B cell (primary cell): ENCODE results near the gene GUCY1A1. TPM values are rescaled to one million over a fixed set of nuclear protein-coding genes. Genes with fewer than 3 reads are reported as not detected.
A peak's percentile ranks its signal among the peaks of the same experiment; 100 is the strongest.

Experiments used
- ATAC-seq: fragments of 200-7000 bp; cut with Tn5 transposase; one replicate; pipeline ENCODE4 v1.10.0; 2021; ENCODE audit warnings: low read depth, mild to moderate bottlenecking, moderate number of reproducible peaks, moderate library complexity
- CTCF ChIA-PET: fragments of 350-600 bp; sonication (Branson Sonifier 250); formaldehyde crosslinking; loops from one replicate; lab custom pipeline; 2021; ENCODE audit warnings: antibody characterized with exemption, inconsistent platforms; lab: Charles Lee
- POLR2A ChIA-PET: fragments of 350-600 bp; sonication (Branson Sonifier 250); formaldehyde crosslinking; loops from one replicate; lab custom pipeline; 2021; ENCODE audit warnings: antibody characterized with exemption; lab: Charles Lee
- DNase-seq: peaks from one replicate; pipeline ENCODE4 v3.0.0; 2013
- H2AFZ ChIP-seq: 2 replicates; pipeline ENCODE4 v1.6.1; 2012; ENCODE audit warnings: mild to moderate bottlenecking, low read depth, low read length; ENCODE audit not compliant: insufficient read depth, poor library complexity, severe bottlenecking
- H3K27ac ChIP-seq, 2 donors: 1 replicate in 1 of 2; 2 replicates in 1 of 2; pipeline ENCODE4 v1.5.1; 2012 to 2013; ENCODE audit warnings: low read length in 2 of 2, mild to moderate bottlenecking in 2 of 2, moderate library complexity in 1 of 2
- H3K27me3 ChIP-seq, 4 experiments: fragments of 200-600 bp in 1 of 4; sonication (generic) in 1 of 4; replicated peaks in 1 of 4; 1 replicate in 2 of 4; 2 replicates in 2 of 4; pipeline versions ENCODE4 v1.6.1 to v1.7.0; 2013 to 2016; ENCODE audit warnings: low read length in 3 of 4, mild to moderate bottlenecking in 2 of 4, mixed read lengths in 1 of 4, moderate library complexity in 1 of 4; ENCODE audit not compliant: insufficient read depth in 4 of 4, control insufficient read depth in 3 of 4; ENCODE audit errors: control extremely low read depth in 1 of 4
- H3K36me3 ChIP-seq, 2 experiments: replicated peaks in 1 of 2; 1 replicate in 1 of 2; 2 replicates in 1 of 2; pipeline versions ENCODE4 v1.6.1 to v1.7.1; 2013; ENCODE audit warnings: low read length in 1 of 2; ENCODE audit not compliant: insufficient read depth in 2 of 2, control insufficient read depth in 1 of 2; ENCODE audit errors: control extremely low read depth in 1 of 2, extremely low read depth in 1 of 2
- H3K4me1 ChIP-seq, 2 donors: fragments of 200-600 bp in 1 of 2; sonication (generic) in 1 of 2; 1 replicate in 1 of 2; 2 replicates in 1 of 2; pipeline versions ENCODE4 v1.5.1 to v1.6.1; 2013 to 2017; ENCODE audit warnings: low read length in 2 of 2; ENCODE audit not compliant: control insufficient read depth in 2 of 2, insufficient read depth in 2 of 2
- H3K4me2 ChIP-seq: replicated peaks from 2 replicates; pipeline ENCODE3; 2012; ENCODE audit warnings: mild to moderate bottlenecking, low read depth, low read length; ENCODE audit not compliant: poor library complexity, severe bottlenecking
- H3K4me3 ChIP-seq, 5 experiments: fragments of 200-600 bp in 1 of 5; sonication (generic) in 1 of 5; 1 replicate in 3 of 5; 2 replicates in 2 of 5; pipeline versions ENCODE4 v1.5.1 to v1.7.0; 2011 to 2016; ENCODE audit warnings: low read length in 4 of 5, mild to moderate bottlenecking in 4 of 5, low read depth in 2 of 5, control low read depth in 1 of 5, moderate library complexity in 1 of 5; ENCODE audit not compliant: insufficient read depth in 1 of 5; ENCODE audit errors: control extremely low read depth in 1 of 5, extremely low read depth in 1 of 5
- H3K79me2 ChIP-seq: fragments of 200-600 bp; sonication (generic); one replicate; pipeline ENCODE4 v1.6.0; 2016; ENCODE audit warnings: low read length; ENCODE audit not compliant: control insufficient read depth, insufficient read depth
- H3K9ac ChIP-seq: fragments of 200-600 bp; sonication (generic); 2 replicates; pipeline ENCODE4 v1.6.1; 2017; ENCODE audit warnings: mild to moderate bottlenecking, low read length, moderate library complexity
- H3K9me3 ChIP-seq, 3 donors: one replicate each; pipeline versions ENCODE4 v1.6.1 to v1.7.1; 2013; ENCODE audit warnings: low read length in 2 of 3; ENCODE audit not compliant: control insufficient read depth in 2 of 3, insufficient read depth in 1 of 3; ENCODE audit errors: control extremely low read depth in 1 of 3
- H4K20me1 ChIP-seq: 2 replicates; pipeline ENCODE4 v1.6.0; 2012; ENCODE audit warnings: mild to moderate bottlenecking, low read length; ENCODE audit not compliant: insufficient read depth, control insufficient read depth, poor library complexity, severe bottlenecking
- H3K27ac Mint-ChIP-seq: one replicate; pipeline ENCODE4 v1.8.0; 2021; ENCODE audit warnings: mixed read lengths
- H3K27me3 Mint-ChIP-seq: one replicate; pipeline ENCODE4 v1.8.0; 2021; ENCODE audit warnings: mixed read lengths
- H3K4me1 Mint-ChIP-seq: one replicate; pipeline ENCODE4 v1.8.0; 2021; ENCODE audit warnings: mixed read lengths
- H3K4me3 Mint-ChIP-seq: one replicate; pipeline ENCODE4 v1.8.0; 2021; ENCODE audit warnings: mixed read lengths
- H3K9me3 Mint-ChIP-seq: one replicate; pipeline ENCODE4 v1.8.0; 2022; ENCODE audit warnings: mixed read lengths; ENCODE audit not compliant: insufficient read depth
- EZH2 ChIP-seq: IDR thresholded peaks from 2 replicates; pipeline ENCODE4 v1.6.1; 2012; ENCODE audit warnings: borderline replicate concordance, low read depth, mild to moderate bottlenecking, moderate library complexity, low read length; ENCODE audit not compliant: insufficient read depth, poor library complexity, severe bottlenecking
- WGBS: methylation state at CpG from one replicate; pipeline ENCODE4 v1.1.5; 2013; ENCODE audit warnings: missing lambda C conversion rate; ENCODE audit not compliant: insufficient coverage; 5-methylcytosine and 5-hydroxymethylcytosine counted together
- intact Hi-C: fragments of 100-400 bp; cut with micrococcal nuclease; formaldehyde crosslinking; loops from one replicate; pipeline ENCODE4 v1.10.0; 2022
- polyA plus RNA-seq: library from polyadenylated mRNA; depleted of rRNA; stranded (reverse); fragments of >200 nt; gene quantifications from 2 replicates; pipeline ENCODE4 v1.2.3, GENCODE V29; 2012
- total RNA-seq, 2 donors: library from RNA; stranded (reverse); fragments of 120-200 nt in 1 of 2; gene quantifications; 1 replicate in 1 of 2; 2 replicates in 1 of 2; pipeline versions ENCODE4 v1.2.3 to v1.2.4, GENCODE V29; 2013 to 2022
- TF ChIP-seq, protein P1 (sequence below): fragments of 200-600 bp; IDR thresholded peaks from one replicate; pipeline ENCODE4 v1.8.0; 2022; ENCODE audit warnings: antibody characterized with exemption, mild to moderate bottlenecking

Gene GUCY1A1
- total and polyA plus RNA-seq, 2 donors (not counting 1 experiment from before 2014, with no cell fraction given) = 0.12 to 0.25 TPM

- Mint-ChIP-seq H3K27me3 (peaks cover 24% of the 10 kb centered on the region), H3K4me1 (peaks cover 10% of the 10 kb centered on the region), H3K4me3 (peak overlapping the region; percentile 82), H3K27ac (no peak overlapping the region), H3K9me3 (no peaks in the 10 kb centered on the region)
- H3K4me3 ChIP-seq = peak overlapping the region; percentile 53 to 67 (median 65)
- H3K4me2 ChIP-seq = peak overlapping the region; percentile 93
- H3K9ac ChIP-seq = peak overlapping the region; percentile 71
- no peaks in the 10 kb centered on the region for H4K20me1 ChIP-seq
- POLR2A ChIA-PET = no interaction called here
- peak overlapping the region in 1 of 2 donors; percentile 51 for H3K27ac ChIP-seq
- H3K36me3 ChIP-seq = no peaks in the 10 kb centered on the region
- ATAC-seq (no peak), DNase-seq (peak; percentile 44)
- CTCF ChIA-PET = no interaction called here
- 2% methylated on average over 74 of the region's 77 CpGs for WGBS
- H3K27me3 ChIP-seq = peaks cover 0 to 5% (median 2%) of the 10 kb centered on the region in 4 experiments
- H3K79me2 ChIP-seq = no peaks in the 10 kb centered on the region
- H2AFZ ChIP-seq = peak overlapping the region; percentile 90
- intact Hi-C loops = loop anchor here (2.0 kb wide), 1 partner anchor 383 kb away; the partner anchor contains the start of gene MAP9
- TF ChIP-seq, protein P1, sequence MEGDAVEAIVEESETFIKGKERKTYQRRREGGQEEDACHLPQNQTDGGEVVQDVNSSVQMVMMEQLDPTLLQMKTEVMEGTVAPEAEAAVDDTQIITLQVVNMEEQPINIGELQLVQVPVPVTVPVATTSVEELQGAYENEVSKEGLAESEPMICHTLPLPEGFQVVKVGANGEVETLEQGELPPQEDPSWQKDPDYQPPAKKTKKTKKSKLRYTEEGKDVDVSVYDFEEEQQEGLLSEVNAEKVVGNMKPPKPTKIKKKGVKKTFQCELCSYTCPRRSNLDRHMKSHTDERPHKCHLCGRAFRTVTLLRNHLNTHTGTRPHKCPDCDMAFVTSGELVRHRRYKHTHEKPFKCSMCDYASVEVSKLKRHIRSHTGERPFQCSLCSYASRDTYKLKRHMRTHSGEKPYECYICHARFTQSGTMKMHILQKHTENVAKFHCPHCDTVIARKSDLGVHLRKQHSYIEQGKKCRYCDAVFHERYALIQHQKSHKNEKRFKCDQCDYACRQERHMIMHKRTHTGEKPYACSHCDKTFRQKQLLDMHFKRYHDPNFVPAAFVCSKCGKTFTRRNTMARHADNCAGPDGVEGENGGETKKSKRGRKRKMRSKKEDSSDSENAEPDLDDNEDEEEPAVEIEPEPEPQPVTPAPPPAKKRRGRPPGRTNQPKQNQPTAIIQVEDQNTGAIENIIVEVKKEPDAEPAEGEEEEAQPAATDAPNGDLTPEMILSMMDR = no peak
- no peak for TF ChIP-seq EZH2
- H3K4me1 ChIP-seq = peaks cover 3 to 11% of the 10 kb centered on the region in 2 donors
- peaks cover 0 to 1% (median 0%) of the 10 kb centered on the region in 3 donors for H3K9me3 ChIP-seq
These were observed 93.0 kb downstream of the GUCY1A1 start for GRCh38 chr4:155759372-155760252.

GRCh38 chr4:155761047-155761446 is 94.4 kb downstream of the GUCY1A1 start:
- no peak overlapping the region for H3K27ac Mint-ChIP-seq
- Histone ChIP-seq H3K27ac (no peak overlapping the region), H3K4me1 (peaks cover 3 to 11% of the 10 kb centered on the region in 2 donors), H3K36me3 (no peaks in the 10 kb centered on the region), H3K9me3 (peaks cover 0 to 1% (median 0%) of the 10 kb centered on the region in 3 donors), H3K4me3 (no peak overlapping the region), H3K27me3 (peaks cover 0 to 5% (median 2%) of the 10 kb centered on the region in 4 experiments), H3K9ac (no peak overlapping the region), H3K4me2 (no peak overlapping the region), H2AFZ (no peak overlapping the region), H4K20me1 (no peaks in the 10 kb centered on the region), H3K79me2 (no peaks in the 10 kb centered on the region)
- DNase-seq (no peak), ATAC-seq (no peak)
- ChIA-PET CTCF (no interaction called here), POLR2A (no interaction called here)
- TF ChIP-seq EZH2 = no peak
- TF ChIP-seq, protein P1 = no peak
- peaks cover 10% of the 10 kb centered on the region for H3K4me1 Mint-ChIP-seq
- WGBS = no CpG with 5 or more reads among the region's 3 CpGs
- H3K27me3 Mint-ChIP-seq = peaks cover 24% of the 10 kb centered on the region
- H3K4me3 Mint-ChIP-seq = no peak overlapping the region
- H3K9me3 Mint-ChIP-seq = no peaks in the 10 kb centered on the region
- intact Hi-C loops = no loop called here
